ENCODE results near the gene ALKBH5.

GRCh38 chr17:18250259-18250658, 66.6 kb downstream of the ALKBH5 start:
- TF ChIP-seq CTCF (IDR thresholded peaks at IDR 0.05) (no peak), POLR2A (IDR thresholded peaks at IDR 0.05) (no peak)
